Measurements from ENCODE around the gene KANSL3.

KANSL3 gene

GRCh38 chr2:96647681-96648080, 9.6 kb upstream of the KANSL3 start:
- no peak for TF ChIP-seq CTCF (IDR thresholded peaks at IDR 0.05; ENCODE audit: poor library complexity, severe bottlenecking)
- peaks cover 1% of the 10 kb centered on the region for H3K4me1 ChIP-seq (ENCODE audit: insufficient read depth, poor library complexity, severe bottlenecking)
- ATAC-seq (ENCODE audit: low read depth): no peak

GRCh38 chr2:96642564-96643360, 4.7 kb upstream of the KANSL3 start, which contains the start of gene FER1L5:
FER1L5 (plus strand) TSS chr2:96642764; CDS start chr2:96642837, 73 bp downstream.
- Histone ChIP-seq H3K4me3 (ENCODE audit: severe bottlenecking) (peak within 1 kb of the TSS; percentile 17), H3K9me3 (ENCODE audit: severe bottlenecking) (no peaks in the 10 kb centered on the region), H3K27ac (ENCODE audit: poor library complexity, severe bottlenecking) (no peak within 1 kb of the TSS), H3K27me3 (ENCODE audit: insufficient read depth, poor library complexity, severe bottlenecking) (no peaks in the 10 kb centered on the region), H3K4me1 (ENCODE audit: insufficient read depth, poor library complexity, severe bottlenecking) (peaks cover 9% of the 10 kb centered on the region), H3K36me3 (ENCODE audit: low read depth) (no peaks in the 10 kb centered on the region)
- DNase-seq (ENCODE audit: low spot score) (no peak), ATAC-seq (ENCODE audit: low read depth) (peak; percentile 35; the same call in 1 of the 3 replicates)
- no peak for TF ChIP-seq CTCF (IDR thresholded peaks at IDR 0.05; ENCODE audit: poor library complexity, severe bottlenecking)

More at GRCh38 chr2:96647681-96648080, 9.6 kb upstream of the KANSL3 start:
- Histone ChIP-seq H3K9me3 (ENCODE audit: severe bottlenecking) (no peaks in the 10 kb centered on the region), H3K4me3 (ENCODE audit: severe bottlenecking) (no peak overlapping the region), H3K27ac (ENCODE audit: poor library complexity, severe bottlenecking) (no peak overlapping the region), H3K36me3 (ENCODE audit: low read depth) (no peaks in the 10 kb centered on the region), H3K27me3 (ENCODE audit: insufficient read depth, poor library complexity, severe bottlenecking) (no peaks in the 10 kb centered on the region)
- DNase-seq (ENCODE audit: low spot score): no peak

- ATAC-seq (ENCODE audit: low read depth) (peak; percentile 79), DNase-seq (ENCODE audit: low spot score) (peak; percentile 67)
- Histone ChIP-seq H3K27me3 (ENCODE audit: insufficient read depth, poor library complexity, severe bottlenecking) (no peaks in the 10 kb centered on the region), H3K4me1 (ENCODE audit: insufficient read depth, poor library complexity, severe bottlenecking) (peaks cover 15% of the 10 kb centered on the region), H3K27ac (ENCODE audit: poor library complexity, severe bottlenecking) (peak overlapping the region; percentile 53), H3K4me3 (ENCODE audit: severe bottlenecking) (peak overlapping the region; percentile 53), H3K9me3 (ENCODE audit: severe bottlenecking) (no peaks in the 10 kb centered on the region), H3K36me3 (ENCODE audit: low read depth) (peaks cover 28% of the 10 kb centered on the region)
- no peak for TF ChIP-seq CTCF (IDR thresholded peaks at IDR 0.05; ENCODE audit: poor library complexity, severe bottlenecking)
Observed at GRCh38 chr2:96637385-96638143, 548 bp downstream of the KANSL3 start.

GRCh38 chr2:96636551-96637171, 1.5 kb downstream of the KANSL3 start:
- DNase-seq (ENCODE audit: low spot score) (no peak), ATAC-seq (ENCODE audit: low read depth) (peak; percentile 7; the same call in 1 of the 3 replicates)
- Histone ChIP-seq H3K9me3 (ENCODE audit: severe bottlenecking) (no peaks in the 10 kb centered on the region), H3K4me1 (ENCODE audit: insufficient read depth, poor library complexity, severe bottlenecking) (peaks cover 8% of the 10 kb centered on the region), H3K4me3 (ENCODE audit: severe bottlenecking) (peak overlapping the region; percentile 53), H3K36me3 (ENCODE audit: low read depth) (peaks cover 37% of the 10 kb centered on the region), H3K27ac (ENCODE audit: poor library complexity, severe bottlenecking) (peak overlapping the region; percentile 53), H3K27me3 (ENCODE audit: insufficient read depth, poor library complexity, severe bottlenecking) (no peaks in the 10 kb centered on the region)
- no peak for TF ChIP-seq CTCF (IDR thresholded peaks at IDR 0.05; ENCODE audit: poor library complexity, severe bottlenecking)
